HL-60/S4 (cell line): ENCODE results near the gene RSKR.
"Not testable (repeated sequence)": the region's sequence is repeated elsewhere in the genome, so short reads cannot be mapped to it uniquely, and the experiment has no call there.

Experiments used
- in situ Hi-C: fragments of 300-500 bp; cut with MboI; formaldehyde crosslinking; loops from 2 replicates; pipeline ENCODE4 v1.14.3; 2022; ENCODE audit warnings: low sequenced_read_pairs

The RSKR gene

DNA sequence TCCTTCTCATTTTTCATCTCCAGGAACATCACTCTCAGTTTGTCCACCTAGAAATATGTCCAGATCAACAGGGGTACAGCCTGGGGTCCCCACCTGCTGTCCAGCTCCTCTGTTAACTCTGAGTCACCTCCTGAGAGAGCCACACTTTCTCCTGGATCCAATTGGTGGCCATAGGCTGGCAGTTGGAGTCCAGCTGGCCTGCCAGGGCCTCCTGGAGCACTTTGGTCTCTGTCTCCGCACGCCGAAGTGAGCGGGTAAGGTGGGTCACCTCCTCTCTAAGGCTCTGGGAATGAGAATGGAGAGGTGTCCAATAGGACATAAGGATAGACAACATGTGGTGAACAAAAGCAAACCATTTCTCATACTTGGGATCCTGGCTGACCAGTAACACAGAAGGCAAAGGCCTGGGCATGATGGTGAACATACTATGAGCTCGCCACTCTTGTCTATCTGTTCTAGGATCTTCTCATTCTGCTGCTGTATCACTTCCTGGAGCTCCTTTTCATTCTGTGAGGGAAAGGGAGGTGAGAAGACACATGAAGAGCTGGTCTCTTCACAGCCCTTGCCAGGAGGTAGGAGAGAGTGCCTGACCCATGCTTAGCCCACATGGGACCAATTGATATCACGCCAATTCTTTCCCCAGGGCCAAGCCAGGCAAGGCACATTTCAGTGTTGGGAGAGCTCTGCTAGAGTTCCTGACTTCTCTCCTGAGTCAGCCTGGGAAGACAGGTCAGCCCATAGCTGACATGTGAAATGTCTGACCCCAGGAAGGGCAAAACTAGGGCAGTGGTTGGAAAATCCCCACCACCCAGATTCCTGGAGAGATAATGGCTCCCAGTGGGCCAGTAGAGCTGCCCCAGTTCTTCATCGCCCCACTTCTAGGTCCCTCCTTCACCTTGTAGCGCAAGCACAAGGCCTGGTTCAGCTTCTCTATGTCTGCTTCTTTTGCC, 35.5 kb downstream of the RSKR start:
- in situ Hi-C loops, result no loop called here

DNA sequence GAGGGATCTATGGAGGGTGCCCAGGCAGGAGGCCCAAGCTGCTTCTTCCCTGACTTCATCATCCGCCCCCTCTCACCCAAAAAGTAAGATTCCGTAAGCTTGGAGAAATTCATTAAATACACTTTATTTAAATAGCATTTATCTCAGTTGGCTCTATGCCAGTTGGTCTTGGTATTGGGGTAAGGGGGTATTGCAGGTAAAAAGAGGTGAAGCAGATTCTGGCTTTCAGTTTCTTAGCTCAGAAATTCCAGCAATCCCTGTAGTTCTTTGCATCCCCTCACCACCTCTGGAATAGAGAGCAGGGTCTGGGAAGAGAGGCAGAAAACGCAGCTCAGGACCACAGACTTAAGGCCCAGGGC, 36.5 kb downstream of the RSKR start:
- in situ Hi-C loops, result no loop called here

- in situ Hi-C loops, result no loop called here
Observed at GRCh38 chr17:28576758-28577465, 37.1 kb downstream of the RSKR start, which contains the start of gene ALDOC. Gene ALDOC (minus strand): TSS chr17:28576895. CDS start chr17:28575532, 1,363 bp downstream.

DNA sequence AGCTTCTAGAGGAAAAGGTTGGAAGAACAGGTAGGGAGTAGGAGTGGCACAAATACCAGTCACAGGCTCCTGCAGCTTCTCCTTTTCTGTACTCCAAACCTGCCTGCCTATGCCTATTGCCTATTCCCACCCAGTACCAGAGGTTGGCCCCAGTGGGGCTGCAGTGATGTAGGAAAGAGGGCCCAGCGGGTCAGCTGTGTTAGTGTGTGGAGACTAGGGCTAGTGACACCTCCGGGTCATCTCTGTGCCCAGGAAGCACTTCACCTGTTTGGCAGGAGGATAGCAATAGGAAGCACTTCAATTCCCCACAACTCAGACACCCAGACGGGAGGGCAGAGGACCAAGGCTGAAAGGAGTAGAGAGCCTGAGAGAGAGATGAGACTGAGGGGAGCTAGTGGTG, 38.0 kb downstream of the RSKR start:
- in situ Hi-C loops, result not testable (repeated sequence)

- in situ Hi-C loops, result no loop called here
Observed at GRCh38 chr17:28575126-28575795, 38.7 kb downstream of the RSKR start.

DNA sequence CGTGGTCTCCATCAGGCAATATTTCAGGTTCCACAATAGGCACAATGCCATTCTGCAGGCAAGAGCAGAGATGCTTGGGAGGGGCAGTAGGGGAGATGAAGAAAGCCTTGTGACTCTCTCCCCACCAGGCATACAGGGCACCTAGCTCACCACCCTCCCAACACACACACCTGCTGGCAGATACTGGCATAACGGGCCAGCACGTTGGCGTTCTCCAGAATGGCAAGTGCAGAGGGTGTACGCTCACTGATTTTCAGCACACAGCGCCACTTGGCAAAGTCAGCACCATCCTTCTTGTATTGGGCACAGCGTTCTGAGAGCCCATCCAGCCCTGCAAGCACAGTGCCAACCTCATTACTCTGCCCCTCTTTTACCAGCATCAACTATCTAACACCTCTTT, 39.5 kb downstream of the RSKR start:
- in situ Hi-C loops, result no loop called here

DNA sequence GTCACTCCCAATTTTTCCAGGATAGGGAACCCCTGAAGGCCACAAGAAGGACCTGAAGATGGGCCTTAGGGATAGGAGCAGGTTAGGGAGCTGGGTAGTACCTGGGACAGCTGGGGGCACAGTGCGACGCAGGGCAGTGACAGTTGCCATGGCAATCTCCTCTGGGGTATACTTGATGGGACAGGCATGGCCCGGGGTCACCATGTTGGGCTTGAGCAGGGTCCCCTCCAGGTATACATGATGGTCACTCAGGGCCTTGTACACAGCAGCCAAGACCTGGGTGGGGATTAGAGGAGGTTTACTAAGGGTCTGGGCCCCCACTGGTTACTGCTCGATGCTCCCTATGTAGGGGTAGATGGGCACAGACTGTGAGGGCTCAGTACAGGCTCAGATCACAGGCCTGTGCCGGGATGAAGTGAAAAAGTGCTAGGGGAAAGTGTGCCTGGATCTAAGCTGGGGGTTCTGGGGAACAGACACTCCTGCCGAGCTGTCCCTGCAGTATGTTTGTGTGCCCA, 40.0 kb downstream of the RSKR start:
- in situ Hi-C loops, result no loop called here

DNA sequence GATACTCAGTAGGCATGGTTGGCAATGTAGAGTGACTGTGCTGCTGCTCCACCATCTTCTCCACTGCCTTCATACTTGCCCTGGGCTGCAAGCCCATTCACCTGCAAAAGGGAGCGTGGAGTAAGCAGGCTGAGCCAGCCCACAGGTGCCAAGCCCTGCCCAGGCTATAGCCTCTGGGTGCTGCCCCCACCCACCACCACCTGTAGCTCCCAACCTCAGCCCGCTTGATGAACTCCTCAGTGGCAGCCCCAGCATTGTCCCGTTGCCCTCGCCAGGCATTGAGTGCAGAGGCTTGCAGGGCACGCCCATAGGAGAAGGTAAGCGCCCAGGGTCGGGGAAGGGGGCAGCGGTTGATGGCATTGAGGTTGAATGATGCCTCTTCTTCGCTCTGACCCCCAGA, 40.5 kb downstream of the RSKR start:
- in situ Hi-C loops, result no loop called here

DNA sequence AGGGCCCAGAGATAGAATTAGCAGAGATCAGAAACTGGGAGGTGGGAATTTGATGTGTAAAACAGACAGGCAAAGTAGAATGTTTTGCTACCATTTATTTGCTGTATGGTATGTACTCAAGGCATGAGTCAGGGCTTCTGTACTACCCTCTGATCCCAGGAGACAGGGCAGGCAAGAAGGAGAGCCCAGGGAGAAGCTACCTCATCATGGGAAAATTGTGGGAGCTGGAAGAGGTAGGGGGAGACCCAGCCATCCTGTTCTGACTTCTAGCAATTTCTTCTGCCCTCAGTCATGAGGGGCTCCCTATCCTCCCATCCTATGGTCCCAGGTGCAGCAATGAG, 41.0 kb downstream of the RSKR start:
- in situ Hi-C loops, result no loop called here

- in situ Hi-C loops, result no loop called here
Observed at GRCh38 chr17:28572259-28573039, 41.5 kb downstream of the RSKR start.

DNA sequence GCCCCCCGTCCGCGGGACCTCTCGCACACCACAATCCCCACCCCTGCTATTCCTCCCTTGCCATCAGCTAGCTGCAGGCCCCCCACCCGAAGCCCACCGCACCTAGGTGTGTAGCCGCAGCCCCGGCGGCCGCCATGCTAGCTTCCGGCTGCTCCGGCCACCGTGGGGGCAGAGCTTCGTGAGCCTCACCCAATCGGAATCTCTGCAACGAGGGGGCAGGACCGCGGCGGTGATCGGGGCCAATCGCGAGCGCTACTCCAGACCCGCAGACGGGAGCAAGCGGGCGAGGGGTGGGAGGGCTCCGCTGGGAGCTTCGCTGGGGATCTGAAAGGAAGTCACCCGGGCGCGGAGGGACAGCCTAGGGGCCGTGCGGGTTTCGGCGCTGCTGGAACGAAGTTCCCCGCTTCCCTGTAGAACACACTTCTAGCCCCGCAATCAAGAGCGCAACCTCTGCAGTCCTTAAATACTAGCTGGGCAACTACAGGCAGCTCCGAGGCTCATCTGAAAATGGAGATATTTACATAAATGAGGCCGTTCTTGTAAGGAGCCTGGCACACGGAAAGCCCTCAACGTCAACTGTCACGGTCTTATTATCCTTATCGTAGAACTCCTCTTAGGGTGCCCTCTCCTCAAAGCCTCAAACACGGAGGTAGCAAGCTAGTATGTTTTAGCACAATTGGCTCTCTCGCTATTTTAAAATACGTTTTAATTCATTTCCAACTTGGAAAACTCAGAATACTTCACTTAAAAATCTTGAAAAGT, 42.4 kb downstream of the RSKR start, which contains the start of gene PIGS:
Gene PIGS, minus strand, starts transcription at position 164 of the 762 bp plus-strand sequence. Its CDS starts 28 bp downstream, at position 136.
- in situ Hi-C loops, result no loop called here

DNA sequence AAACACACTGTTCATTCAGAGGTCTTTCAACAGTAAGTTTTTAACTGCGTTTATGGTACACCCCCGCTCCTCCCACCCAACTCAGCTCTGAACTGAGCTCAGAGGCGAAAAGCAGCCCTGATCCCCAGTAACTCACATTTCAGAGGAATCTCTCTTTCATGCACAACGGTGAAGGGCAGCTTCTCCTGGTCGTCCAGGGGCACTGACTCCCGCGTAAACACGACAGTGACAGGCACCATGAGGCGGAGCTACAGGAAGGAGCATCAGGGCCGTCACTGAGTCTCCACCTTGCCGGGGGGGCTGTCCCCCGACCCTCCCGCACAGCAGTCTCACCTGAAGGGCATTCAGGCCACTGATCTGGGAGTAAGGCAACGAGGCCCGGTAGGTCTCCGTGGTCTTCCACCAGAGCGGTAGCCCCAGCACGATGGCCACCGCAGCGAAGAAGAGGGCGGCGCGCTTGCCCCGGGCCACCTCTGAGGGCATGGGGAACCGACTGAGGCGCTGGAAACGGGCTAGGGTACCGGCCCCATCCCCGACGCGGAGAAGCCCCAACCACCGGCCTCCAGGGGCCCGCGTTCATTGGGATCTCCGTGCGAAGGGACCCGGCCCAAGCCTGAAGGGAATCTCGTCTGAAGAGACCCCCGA, 43.1 kb downstream of the RSKR start:
- in situ Hi-C loops, result no loop called here

GRCh38 chr17:28569446-28569845, 44.5 kb downstream of the RSKR start:
- in situ Hi-C loops, result no loop called here

DNA sequence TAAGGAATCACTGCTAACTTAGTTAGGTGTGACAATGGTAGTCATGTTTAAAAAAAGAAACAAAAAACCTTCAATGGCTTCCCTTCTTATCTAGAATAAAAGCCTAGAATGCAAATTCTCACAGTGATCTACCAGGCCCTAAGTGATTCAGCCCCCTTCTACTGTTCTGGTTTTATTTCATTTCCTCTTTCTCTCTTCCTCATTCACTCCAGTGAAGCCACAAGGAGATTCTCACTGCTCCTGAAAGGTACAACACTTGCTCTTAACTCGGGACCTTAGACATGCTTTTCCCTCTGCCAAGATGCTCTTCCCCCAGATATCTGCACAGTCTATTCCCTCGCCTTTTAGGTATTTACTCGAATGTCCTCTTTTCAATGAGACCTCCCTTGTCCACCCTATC, 46.4 kb downstream of the RSKR start:
- in situ Hi-C loops, result no loop called here

GRCh38 chr17:28563475-28563874, 50.5 kb downstream of the RSKR start:
- in situ Hi-C loops, result no loop called here
